ENCODE measurements around the gene MAP4K2. TPM values are rescaled to one million over a fixed set of nuclear protein-coding genes. Genes with fewer than 3 reads are reported as not detected.

The MAP4K2 gene
- total and polyA plus RNA-seq, 2 experiments from 2014 or later = 16.1 to 35.9 TPM

GRCh38 chr11:64745189-64745520, 57.9 kb downstream of the MAP4K2 start:
- Histone ChIP-seq H3K27ac (peak overlapping the region; percentile 61), H3K36me3 (peaks cover under 1% of the 10 kb centered on the region), H3K27me3 (peaks cover 26% of the 10 kb centered on the region), H3K4me1 (ENCODE audit: low read depth) (peaks cover 5% of the 10 kb centered on the region), H3K9me3 (ENCODE audit: low read depth) (no peaks in the 10 kb centered on the region), H3K4me3 (peak overlapping the region; percentile 47)
- TF ChIP-seq CTCF (IDR thresholded peaks at IDR 0.05; ENCODE audit: low read depth, low read length) = no peak
- peak in 1 of 2 donors; percentile 44 for DNase-seq (ENCODE audit: low read depth in 1 of 2, low spot score in 1 of 2)

- peak in 1 of 2 donors; percentile 62 for DNase-seq (ENCODE audit: low read depth in 1 of 2, low spot score in 1 of 2)
- Histone ChIP-seq H3K36me3 (no peaks in the 10 kb centered on the region), H3K27ac (peak overlapping the region; percentile 61), H3K4me1 (ENCODE audit: low read depth) (peaks cover 5% of the 10 kb centered on the region), H3K4me3 (peak overlapping the region; percentile 47), H3K27me3 (peaks cover 30% of the 10 kb centered on the region), H3K9me3 (ENCODE audit: low read depth) (no peaks in the 10 kb centered on the region)
- TF ChIP-seq CTCF (IDR thresholded peaks at IDR 0.05; ENCODE audit: low read depth, low read length) = no peak
These were observed 58.3 kb downstream of the MAP4K2 start for GRCh38 chr11:64744544-64745188.

- DNase-seq (ENCODE audit: low read depth in 1 of 2, low spot score in 1 of 2) = peak; percentile 45 to 46
- Histone ChIP-seq H3K4me3 (peak within 1 kb of the TSS; percentile 47), H3K36me3 (no peaks in the 10 kb centered on the region), H3K27ac (peak within 1 kb of the TSS; percentile 61), H3K9me3 (ENCODE audit: low read depth) (no peaks in the 10 kb centered on the region), H3K4me1 (ENCODE audit: low read depth) (peaks cover 5% of the 10 kb centered on the region), H3K27me3 (peaks cover 30% of the 10 kb centered on the region)
- TF ChIP-seq CTCF (IDR thresholded peaks at IDR 0.05; ENCODE audit: low read depth, low read length) = peak; percentile 67
These were observed 59.1 kb downstream of the MAP4K2 start, which contains the start of gene RASGRP2 for GRCh38 chr11:64743591-64744543. TSS of gene RASGRP2 (minus strand) at chr11:64744142. CDS start at chr11:64742866, 1,276 bp downstream.

- TF ChIP-seq CTCF (IDR thresholded peaks at IDR 0.05; ENCODE audit: low read depth, low read length) = peak; percentile 84
- peaks cover 30% of the 10 kb centered on the region for H3K27me3 ChIP-seq
- no peaks in the 10 kb centered on the region for H3K36me3 ChIP-seq
- H3K4me3 ChIP-seq = peak overlapping the region; percentile 29
- peak; percentile 55 to 80 for DNase-seq (ENCODE audit: low read depth in 1 of 2, low spot score in 1 of 2)
- no peaks in the 10 kb centered on the region for H3K9me3 ChIP-seq (ENCODE audit: low read depth)
- H3K4me1 ChIP-seq (ENCODE audit: low read depth) = peaks cover 5% of the 10 kb centered on the region
- H3K27ac ChIP-seq = peak overlapping the region; percentile 50
These were observed 60.0 kb downstream of the MAP4K2 start for GRCh38 chr11:64742889-64743590.
